ENCODE results near the gene PIGV. TPM values are rescaled to one million over a fixed set of nuclear protein-coding genes. Genes with fewer than 3 reads are reported as not detected.

The PIGV gene
- total and polyA plus RNA-seq, 2 of the 4 experiments (the other 2 are of a cell fraction), result 7.2 to 10.6 TPM

- Histone ChIP-seq H2AFZ (replicated peaks; ENCODE audit: low read length, poor library complexity) (peak overlapping the region; percentile 46), H3K9me1 (ENCODE audit: insufficient read depth, low read length) (peaks cover 3% of the 10 kb centered on the region), H3K79me1 (ENCODE audit: low read depth in 1 of 2, low read length in 2 of 2) (peaks cover 13 to 29% of the 10 kb centered on the region in 2 experiments; a peak in 3 of 4 replicates), H3K56ac (ENCODE audit: extremely low read depth, insufficient read depth, low read length) (no peak overlapping the region), H2BK20ac (ENCODE audit: low read depth, low read length) (peak overlapping the region; percentile 27; the same call in 1 of the 2 replicates), H3K9me3 (ENCODE audit: control insufficient read depth, insufficient read depth, low read length) (no peaks in the 10 kb centered on the region), H3K4me1 (ENCODE audit: control insufficient read depth, insufficient read depth, low read length) (peaks cover 19% of the 10 kb centered on the region), H2AK9ac (replicated peaks; ENCODE audit: low read depth, low read length, poor library complexity) (no peak overlapping the region), H3K4ac (ENCODE audit: low read depth, low read length) (peak overlapping the region; percentile 10; the same call in 1 of the 2 replicates), H3K18ac (ENCODE audit: low read depth, low read length) (no peak overlapping the region), H4K91ac (ENCODE audit: insufficient read depth, low read depth, low read length) (no peak overlapping the region), H2BK120ac (ENCODE audit: low read depth, low read length) (peak overlapping the region; percentile 68), H2BK5ac (ENCODE audit: low read depth, low read length, poor library complexity, severe bottlenecking) (peak overlapping the region; percentile 60), H3K4me3 (ENCODE audit: insufficient read depth, low read depth, low read length) (no peak overlapping the region), H3K4me2 (ENCODE audit: low read depth, low read length) (no peak overlapping the region), H3K23ac (ENCODE audit: low read depth, low read length) (peak overlapping the region; percentile 5; the same call in 1 of the 2 replicates), H3K36me3 (ENCODE audit: control insufficient read depth, insufficient read depth, low read length) (0 out of 2 replicates have a peak, but pooled peaks cover 4% of the 10 kb centered on the region), H3K9ac (ENCODE audit: low read depth, low read length) (no peak overlapping the region), H4K20me1 (ENCODE audit: insufficient read depth, low read length) (peaks cover 21% of the 10 kb centered on the region; the same call in 1 of the 2 replicates), H4K5ac (ENCODE audit: low read depth, low read length) (no peak overlapping the region), H3K27ac (ENCODE audit: insufficient read depth, low read length) (no peak overlapping the region), H2AK5ac (ENCODE audit: low read depth, low read length) (no peak overlapping the region), H3K27me3 (ENCODE audit: control insufficient read depth, insufficient read depth, low read length) (no peaks in the 10 kb centered on the region), H2BK15ac (ENCODE audit: low read depth, low read length) (no peak overlapping the region; the same call in 2 of the 3 replicates), H4K8ac (ENCODE audit: low read depth in 2 of 2, low read length in 2 of 2) (peak overlapping the region in 1 of 2 experiments; percentile 47; a peak in 2 of 4 replicates), H3K14ac (replicated peaks; ENCODE audit: low read depth, low read length) (0 out of 2 replicates have a peak overlapping the region, but pooled peaks have one; percentile 31)
- intact Hi-C loops (cut with micrococcal nuclease), result no loop called here
- in situ Hi-C loops (cut with MboI; ENCODE audit: low sequenced_read_pairs), result no loop called here
- ChIA-PET POLR2A (ENCODE audit: unreplicated experiment) (no interaction called here), CTCF (interaction anchor here (0.7 kb wide), 1 partner anchor 272 kb away, joined by 3 read pairs; no protein-coding TSS in a partner anchor)
- no peak for DNase-seq
- no peak for TF ChIP-seq USF2 (IDR thresholded peaks at IDR 0.05; ENCODE audit: low read depth, low read length)
- TF ChIP-seq NFE2L2 (IDR thresholded peaks at IDR 0.05; ENCODE audit: low read depth, low read length), result no peak
- no peak for TF ChIP-seq RAD21 (IDR thresholded peaks at IDR 0.05; ENCODE audit: low read length)
- TF ChIP-seq SMC3 (IDR thresholded peaks at IDR 0.05; ENCODE audit: low read depth, low read length), result no peak
- no peak for TF ChIP-seq RFX5 (IDR thresholded peaks at IDR 0.05; ENCODE audit: low read depth, low read length)
- TF ChIP-seq MAFK (IDR thresholded peaks at IDR 0.05; ENCODE audit: low read depth, low read length), result no peak
- TF ChIP-seq POLR2A (IDR thresholded peaks at IDR 0.05; ENCODE audit: low read depth, low read length), result no peak
- TF ChIP-seq RCOR1 (IDR thresholded peaks at IDR 0.05; ENCODE audit: insufficient replicate concordance, low read length), result no peak
- TF ChIP-seq ELK1 (IDR thresholded peaks at IDR 0.05; ENCODE audit: borderline replicate concordance, low read depth, low read length), result no peak
- TF ChIP-seq CEBPB (IDR thresholded peaks at IDR 0.05; ENCODE audit: low read depth, low read length), result no peak
- no peak for TF ChIP-seq MXI1 (IDR thresholded peaks at IDR 0.05; ENCODE audit: borderline replicate concordance, low read depth, low read length)
- no peak for TF ChIP-seq FOS (IDR thresholded peaks at IDR 0.05; ENCODE audit: low read depth, low read length)
- ATAC-seq (ENCODE audit: low read depth), result no peak
- 66% methylated on average over 2 of the region's 3 CpGs; no CpG with 5 or more reads in 1 of the 2 experiments for WGBS, 2 experiments (ENCODE audit: extremely low coverage in 2 of 2, insufficient read length in 1 of 2)
- no TSS peak for BruUV-seq (replicated peaks)
- dilution Hi-C loops (cut with HindIII; ENCODE audit: low sequenced_read_pairs, unreplicated experiment), result no loop called here
Observed at GRCh38 chr1:26824731-26825130, 37.0 kb downstream of the PIGV start.
